Ovary (tissue), 3 donors: ENCODE results near the gene NEK11.

ENCODE experiments used
- CTCF ChIP-seq, 3 donors: fragments of 450-650 bp in 2 of 3; fragments of 200-600 bp in 1 of 3; IDR thresholded peaks; one replicate each; pipeline versions ENCODE4 v1.5.1 to v1.8.0; 2016 to 2022; ENCODE audit warnings: antibody characterized with exemption in 3 of 3, mild to moderate bottlenecking in 1 of 3
- POLR2A ChIP-seq: fragments of 450-650 bp; IDR thresholded peaks from one replicate; pipeline ENCODE4 v1.6.1; 2017; ENCODE audit warnings: antibody characterized with exemption, mild to moderate bottlenecking, moderate library complexity
- donor health status: DM: no; HTN: no; CAD: no.

GRCh38 chr3:131285456-131285855 is 258.8 kb downstream of the NEK11 start:
- TF ChIP-seq CTCF (IDR thresholded peaks at IDR 0.05): no peak
- TF ChIP-seq POLR2A: no peak
